HepG2 (cell line): Measurements from ENCODE around the gene ALKBH2. TPM values are rescaled to one million over a fixed set of nuclear protein-coding genes. Genes with fewer than 3 reads are reported as not detected.
A peak's percentile ranks its signal among the peaks of the same experiment; 100 is the strongest.

Source experiments
- AHDC1 ChIP-seq: sonication (generic); formaldehyde crosslinking; IDR thresholded peaks from 2 replicates; pipeline ENCODE4 v1.5.1; 2020; ENCODE audit warnings: mild to moderate bottlenecking, missing genetic modification reagents, borderline replicate concordance
- ATF6 ChIP-seq: sonication (generic); formaldehyde crosslinking; conservative IDR thresholded peaks from 2 replicates; pipeline ENCODE4 v1.4.0; 2020; ENCODE audit warnings: missing genetic modification reagents
- FOXA3 ChIP-seq: IDR thresholded peaks from 2 replicates; pipeline ENCODE4 v1.6.1; 2016; ENCODE audit warnings: missing genetic modification reagents, missing compliant biosample characterization
- IKZF5 ChIP-seq: IDR thresholded peaks from 2 replicates; pipeline ENCODE4 v1.6.1; 2018; ENCODE audit warnings: missing genetic modification reagents, mild to moderate bottlenecking, missing compliant biosample characterization
- ZNF496 ChIP-seq: sonication (generic); formaldehyde crosslinking; IDR thresholded peaks from 2 replicates; pipeline ENCODE4 v1.8.1; 2023; ENCODE audit warnings: mild to moderate bottlenecking, moderate library complexity, missing genetic modification reagents; ENCODE audit not compliant: insufficient replicate concordance
- ZNF574 ChIP-seq: sonication (generic); formaldehyde crosslinking; IDR thresholded peaks from 2 replicates; pipeline ENCODE4 v1.4.0; 2020; ENCODE audit warnings: missing genetic modification reagents
- ZNF580 ChIP-seq: IDR thresholded peaks from 2 replicates; pipeline ENCODE4 v1.6.1; 2016; ENCODE audit warnings: low read depth, borderline replicate concordance
- polyA plus RNA-seq, 8 experiments: library from polyadenylated mRNA; depleted of rRNA in 3 of 8; stranded (reverse) in 7 of 8; unstranded in 1 of 8; fragments of >200 nt; fragmentation: Illumina TruSeq in 4 of 8; extraction: Trizol in 4 of 8; gene quantifications; 2 replicates each; pipeline versions ENCODE4 v1.2.1 to v1.2.3, GENCODE V29; 2011 to 2016; ENCODE audit warnings: low read depth in 4 of 8, missing spikeins in 1 of 8, mixed read lengths in 1 of 8; ENCODE audit not compliant: insufficient read depth in 1 of 8
- total RNA-seq, 5 experiments: library from RNA; depleted of rRNA; stranded (reverse); fragments of >200 nt; fragmentation: Illumina TruSeq; extraction: Trizol; gene quantifications; 2 replicates each; pipeline ENCODE4 v1.2.3, GENCODE V29; 2016; ENCODE audit warnings: low read depth in 1 of 5
- TF ChIP-seq, protein P1 (sequence below): sonication (generic); formaldehyde crosslinking; IDR thresholded peaks from 2 replicates; pipeline ENCODE4 v1.8.0; 2022; ENCODE audit warnings: missing genetic modification reagents, mild to moderate bottlenecking, moderate library complexity, borderline replicate concordance
- TF ChIP-seq, protein P2 (sequence below): sonication (generic); formaldehyde crosslinking; IDR thresholded peaks from 2 replicates; pipeline ENCODE4 v1.5.1; 2020; ENCODE audit warnings: mild to moderate bottlenecking, missing genetic modification reagents, borderline replicate concordance

The ALKBH2 gene
- total and polyA plus RNA-seq, 2 of the 13 experiments (the other 11 are each of a cell fraction or from before 2014, with no cell fraction given): 21.0 to 40.5 TPM

DNA sequence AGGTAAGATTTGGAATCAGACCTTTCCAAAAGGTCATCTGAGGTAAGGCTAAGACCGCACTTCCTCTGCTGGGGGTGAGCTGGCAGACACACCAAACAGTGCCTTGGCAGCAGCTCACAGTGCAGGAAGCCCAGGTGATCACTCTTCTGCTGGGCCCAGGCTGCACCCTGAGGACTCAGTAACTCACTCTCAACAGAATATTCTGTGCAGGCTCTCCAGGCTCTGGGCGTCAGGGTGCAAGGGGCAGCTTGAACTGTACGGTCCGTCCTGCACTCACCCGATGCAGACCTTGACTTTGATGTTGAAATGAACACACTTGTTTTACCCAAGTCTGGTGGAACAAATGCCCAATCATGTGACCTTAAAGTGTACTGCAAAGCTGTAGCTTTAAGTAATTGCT is 6.0 kb downstream of the ALKBH2 start (continued):
- no peak for TF ChIP-seq ZNF496 (CRISPR knock-in tag)
- TF ChIP-seq ATF6 (CRISPR knock-in tag): no peak
- TF ChIP-seq, protein P1, sequence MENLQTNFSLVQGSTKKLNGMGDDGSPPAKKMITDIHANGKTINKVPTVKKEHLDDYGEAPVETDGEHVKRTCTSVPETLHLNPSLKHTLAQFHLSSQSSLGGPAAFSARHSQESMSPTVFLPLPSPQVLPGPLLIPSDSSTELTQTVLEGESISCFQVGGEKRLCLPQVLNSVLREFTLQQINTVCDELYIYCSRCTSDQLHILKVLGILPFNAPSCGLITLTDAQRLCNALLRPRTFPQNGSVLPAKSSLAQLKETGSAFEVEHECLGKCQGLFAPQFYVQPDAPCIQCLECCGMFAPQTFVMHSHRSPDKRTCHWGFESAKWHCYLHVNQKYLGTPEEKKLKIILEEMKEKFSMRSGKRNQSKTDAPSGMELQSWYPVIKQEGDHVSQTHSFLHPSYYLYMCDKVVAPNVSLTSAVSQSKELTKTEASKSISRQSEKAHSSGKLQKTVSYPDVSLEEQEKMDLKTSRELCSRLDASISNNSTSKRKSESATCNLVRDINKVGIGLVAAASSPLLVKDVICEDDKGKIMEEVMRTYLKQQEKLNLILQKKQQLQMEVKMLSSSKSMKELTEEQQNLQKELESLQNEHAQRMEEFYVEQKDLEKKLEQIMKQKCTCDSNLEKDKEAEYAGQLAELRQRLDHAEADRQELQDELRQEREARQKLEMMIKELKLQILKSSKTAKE (CRISPR knock-in tag): peak; percentile 82; the same call in 1 of the 2 replicates
- peak; percentile 59 for TF ChIP-seq ZNF574 (CRISPR knock-in tag)
- TF ChIP-seq IKZF5 (CRISPR knock-in tag): 0 out of 2 replicates have a peak, but pooled peaks have one; percentile 34
- 0 out of 2 replicates have a peak, but pooled peaks have one; percentile 33 for TF ChIP-seq AHDC1
- peak; percentile 47; the same call in 1 of the 2 replicates for TF ChIP-seq FOXA3 (CRISPR knock-in tag)
- TF ChIP-seq, protein P2, sequence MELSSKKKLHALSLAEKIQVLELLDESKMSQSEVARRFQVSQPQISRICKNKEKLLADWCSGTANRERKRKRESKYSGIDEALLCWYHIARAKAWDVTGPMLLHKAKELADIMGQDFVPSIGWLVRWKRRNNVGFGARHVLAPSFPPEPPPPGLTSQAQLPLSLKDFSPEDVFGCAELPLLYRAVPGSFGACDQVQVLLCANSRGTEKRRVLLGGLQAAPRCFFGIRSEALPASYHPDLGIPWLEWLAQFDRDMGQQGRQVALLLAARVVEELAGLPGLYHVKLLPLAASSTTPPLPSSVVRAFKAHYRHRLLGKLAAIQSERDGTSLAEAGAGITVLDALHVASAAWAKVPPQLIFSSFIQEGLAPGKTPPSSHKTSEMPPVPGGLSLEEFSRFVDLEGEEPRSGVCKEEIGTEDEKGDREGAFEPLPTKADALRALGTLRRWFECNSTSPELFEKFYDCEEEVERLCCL (CRISPR knock-in tag): no peak
- TF ChIP-seq ZNF580: 0 out of 2 replicates have a peak, but pooled peaks have one; percentile 53
